Smooth muscle cell (in vitro differentiated cells): ENCODE measurements around the gene TTC23. TPM values are rescaled to one million over a fixed set of nuclear protein-coding genes. Genes with fewer than 3 reads are reported as not detected.

Experiments used
- DNase-seq: peaks from one replicate; lab custom pipeline; 2025; ENCODE audit not compliant: unreplicated experiment; lab: John Stamatoyannopoulos, UW
- H2AFZ ChIP-seq: fragments of 200-600 bp; sonication (generic); 2 replicates; pipeline ENCODE4 v1.6.0; 2016; ENCODE audit warnings: antibody characterized with exemption, low read depth, mild to moderate bottlenecking
- H3F3A ChIP-seq: fragments of 200-600 bp; sonication (generic); 2 replicates; pipeline ENCODE4 v1.6.0; 2017; ENCODE audit warnings: antibody characterized with exemption, low read depth
- H3K27ac ChIP-seq: fragments of 200-600 bp; sonication (generic); 2 replicates; pipeline ENCODE4 v1.5.1; 2016; ENCODE audit warnings: low read depth, mild to moderate bottlenecking
- H3K27me3 ChIP-seq: fragments of 200-600 bp; sonication (generic); 2 replicates; pipeline ENCODE4 v1.6.1; 2016; ENCODE audit warnings: low read depth, mild to moderate bottlenecking
- H3K36me3 ChIP-seq: fragments of 200-600 bp; sonication (generic); 2 replicates; pipeline ENCODE4 v1.5.1; 2016; ENCODE audit warnings: low read depth
- H3K4me1 ChIP-seq: fragments of 200-600 bp; sonication (generic); 2 replicates; pipeline ENCODE4 v1.5.1; 2016; ENCODE audit warnings: low read depth
- H3K4me2 ChIP-seq: fragments of 200-600 bp; sonication (generic); 2 replicates; pipeline ENCODE4 v1.6.0; 2016; ENCODE audit warnings: mild to moderate bottlenecking
- H3K4me3 ChIP-seq: fragments of 200-600 bp; sonication (generic); 2 replicates; pipeline ENCODE4 v1.5.1; 2016; ENCODE audit warnings: mild to moderate bottlenecking
- H3K79me2 ChIP-seq: fragments of 200-600 bp; sonication (generic); 2 replicates; pipeline ENCODE4 v1.6.0; 2016; ENCODE audit warnings: low read depth, mild to moderate bottlenecking
- H3K9ac ChIP-seq: fragments of 200-600 bp; sonication (generic); 2 replicates; pipeline ENCODE4 v1.6.0; 2016; ENCODE audit warnings: low read depth
- H3K9me3 ChIP-seq: fragments of 200-600 bp; sonication (generic); replicated peaks from 2 replicates; pipeline ENCODE4 v1.5.1; 2016; ENCODE audit warnings: low read depth
- H4K20me1 ChIP-seq: fragments of 200-600 bp; sonication (generic); 2 replicates; pipeline ENCODE4 v1.6.0; 2016; ENCODE audit warnings: low read depth
- WGBS: methylation state at CpG from one replicate; pipeline ENCODE4 v1.1.7; 2016; ENCODE audit warnings: low lambda C conversion rate; 5-methylcytosine and 5-hydroxymethylcytosine counted together
- polyA plus RNA-seq: library from polyadenylated mRNA; unstranded; fragments of >200 nt; fragmentation: Nextera tagmentation; extraction: Ambion mirVana; gene quantifications from 2 replicates; pipeline ENCODE4 v1.2.1, GENCODE V29; 2016
- total RNA-seq: library from RNA; depleted of rRNA; stranded (reverse); fragments of >200 nt; gene quantifications from 2 replicates; pipeline ENCODE4 v1.2.3, GENCODE V29; 2014
- TF ChIP-seq, protein P1 (sequence below): fragments of 200-600 bp; sonication (generic); IDR thresholded peaks from 2 replicates; pipeline ENCODE4 v1.5.1; 2017; ENCODE audit warnings: borderline replicate concordance, mild to moderate bottlenecking, antibody characterized with exemption; ENCODE audit not compliant: insufficient read depth, poor library complexity, severe bottlenecking

The TTC23 gene
- total and polyA plus RNA-seq, 2 experiments from 2014 or later = 25.0 to 45.4 TPM

DNA sequence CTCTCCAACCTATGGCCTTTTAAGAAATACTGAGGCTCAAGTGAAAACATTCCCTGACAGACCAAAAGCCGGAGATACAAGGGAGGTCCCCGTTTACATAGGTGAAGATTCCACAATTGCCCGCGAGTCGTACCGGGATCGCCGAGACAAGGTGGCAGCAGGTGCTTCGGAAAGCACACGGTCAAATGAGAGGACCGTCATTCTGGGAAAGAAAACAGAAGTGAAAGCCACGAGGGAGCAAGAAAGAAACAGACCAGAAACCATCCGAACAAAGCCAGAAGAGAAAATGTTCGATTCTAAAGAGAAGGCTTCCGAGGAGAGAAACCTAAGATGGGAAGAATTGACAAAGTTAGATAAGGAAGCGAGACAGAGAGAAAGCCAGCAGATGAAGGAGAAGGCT, 119.7 kb downstream of the TTC23 start:
- no peaks in the 10 kb centered on the region for H4K20me1 ChIP-seq
- H3K27ac ChIP-seq = no peak overlapping the region
- no peaks in the 10 kb centered on the region for H3K79me2 ChIP-seq
- no peak for DNase-seq
- peaks cover 4% of the 10 kb centered on the region for H3F3A ChIP-seq
- WGBS = 94% methylated on average over 16 of the region's 16 CpGs
- H3K4me3 ChIP-seq = no peak overlapping the region
- H3K27me3 ChIP-seq = no peaks in the 10 kb centered on the region
- no peak overlapping the region for H3K9ac ChIP-seq
- H2AFZ ChIP-seq = no peak overlapping the region
- no peaks in the 10 kb centered on the region for H3K36me3 ChIP-seq
- H3K4me1 ChIP-seq = no peaks in the 10 kb centered on the region
- H3K9me3 ChIP-seq = no peaks in the 10 kb centered on the region
- H3K4me2 ChIP-seq = no peak overlapping the region
- TF ChIP-seq, protein P1, sequence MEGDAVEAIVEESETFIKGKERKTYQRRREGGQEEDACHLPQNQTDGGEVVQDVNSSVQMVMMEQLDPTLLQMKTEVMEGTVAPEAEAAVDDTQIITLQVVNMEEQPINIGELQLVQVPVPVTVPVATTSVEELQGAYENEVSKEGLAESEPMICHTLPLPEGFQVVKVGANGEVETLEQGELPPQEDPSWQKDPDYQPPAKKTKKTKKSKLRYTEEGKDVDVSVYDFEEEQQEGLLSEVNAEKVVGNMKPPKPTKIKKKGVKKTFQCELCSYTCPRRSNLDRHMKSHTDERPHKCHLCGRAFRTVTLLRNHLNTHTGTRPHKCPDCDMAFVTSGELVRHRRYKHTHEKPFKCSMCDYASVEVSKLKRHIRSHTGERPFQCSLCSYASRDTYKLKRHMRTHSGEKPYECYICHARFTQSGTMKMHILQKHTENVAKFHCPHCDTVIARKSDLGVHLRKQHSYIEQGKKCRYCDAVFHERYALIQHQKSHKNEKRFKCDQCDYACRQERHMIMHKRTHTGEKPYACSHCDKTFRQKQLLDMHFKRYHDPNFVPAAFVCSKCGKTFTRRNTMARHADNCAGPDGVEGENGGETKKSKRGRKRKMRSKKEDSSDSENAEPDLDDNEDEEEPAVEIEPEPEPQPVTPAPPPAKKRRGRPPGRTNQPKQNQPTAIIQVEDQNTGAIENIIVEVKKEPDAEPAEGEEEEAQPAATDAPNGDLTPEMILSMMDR = no peak

DNA sequence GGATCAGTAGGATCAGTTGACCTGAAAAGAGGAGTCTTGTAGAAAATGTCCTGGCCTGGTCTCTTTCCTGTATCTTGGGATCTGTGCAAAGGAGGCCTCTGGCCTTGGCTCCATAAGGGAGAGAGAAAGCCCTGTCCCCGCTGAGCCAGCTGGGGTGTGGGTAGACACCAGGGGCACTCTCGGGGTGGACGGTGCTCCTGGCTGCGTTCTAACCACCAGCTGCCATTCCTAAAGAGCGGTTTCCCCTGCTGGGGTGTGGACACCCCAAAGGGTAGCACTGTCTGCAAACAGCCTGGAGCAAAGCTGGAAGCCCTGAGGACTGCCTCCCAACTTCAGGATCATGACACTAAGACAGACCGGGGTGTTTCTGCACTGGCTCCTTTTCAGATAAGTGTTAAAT, 121.0 kb downstream of the TTC23 start:
- no peak overlapping the region for H2AFZ ChIP-seq
- H3K9me3 ChIP-seq = no peaks in the 10 kb centered on the region
- no peak overlapping the region for H3K9ac ChIP-seq
- no peaks in the 10 kb centered on the region for H3K27me3 ChIP-seq
- no peaks in the 10 kb centered on the region for H3K36me3 ChIP-seq
- no peaks in the 10 kb centered on the region for H3K79me2 ChIP-seq
- peaks cover 9% of the 10 kb centered on the region for H3F3A ChIP-seq
- no peak overlapping the region for H3K4me2 ChIP-seq
- TF ChIP-seq, protein P1 = no peak
- H3K4me1 ChIP-seq = peaks cover 7% of the 10 kb centered on the region
- no peak overlapping the region for H3K4me3 ChIP-seq
- no peak overlapping the region for H3K27ac ChIP-seq
- no peaks in the 10 kb centered on the region for H4K20me1 ChIP-seq
- WGBS = 98% methylated on average over 6 of the region's 6 CpGs
- DNase-seq = no peak

DNA sequence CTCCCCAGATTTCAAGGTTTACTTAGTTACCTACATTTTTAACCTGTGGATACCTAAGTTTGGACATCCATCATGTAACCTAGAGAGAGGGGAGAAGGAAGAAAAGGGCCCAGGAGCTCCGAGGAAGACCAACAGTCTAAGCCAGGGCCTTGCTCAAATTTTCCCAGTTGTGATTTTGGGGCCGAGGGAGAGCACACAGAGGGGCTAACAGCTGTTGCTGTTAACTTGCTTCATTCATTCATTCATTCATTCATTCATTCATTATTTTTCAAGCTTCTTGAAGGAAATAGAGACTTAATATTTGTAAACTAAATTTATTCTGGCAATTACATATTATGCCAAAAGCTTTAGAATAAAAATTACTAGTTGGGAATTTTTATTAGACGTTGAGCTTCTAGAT, 121.6 kb downstream of the TTC23 start:
- H3K27ac ChIP-seq = no peak overlapping the region
- peaks cover 11% of the 10 kb centered on the region for H3K4me1 ChIP-seq
- no peak overlapping the region for H3K9ac ChIP-seq
- H3K9me3 ChIP-seq = no peaks in the 10 kb centered on the region
- H3K79me2 ChIP-seq = no peaks in the 10 kb centered on the region
- DNase-seq = no peak
- TF ChIP-seq, protein P1 = no peak
- WGBS = 96% methylated on average over 3 of the region's 3 CpGs
- H3K36me3 ChIP-seq = no peaks in the 10 kb centered on the region
- H3F3A ChIP-seq = peaks cover 9% of the 10 kb centered on the region
- H3K4me3 ChIP-seq = no peak overlapping the region
- H2AFZ ChIP-seq = no peak overlapping the region
- no peak overlapping the region for H3K4me2 ChIP-seq
- no peaks in the 10 kb centered on the region for H3K27me3 ChIP-seq
- H4K20me1 ChIP-seq = no peaks in the 10 kb centered on the region

DNA sequence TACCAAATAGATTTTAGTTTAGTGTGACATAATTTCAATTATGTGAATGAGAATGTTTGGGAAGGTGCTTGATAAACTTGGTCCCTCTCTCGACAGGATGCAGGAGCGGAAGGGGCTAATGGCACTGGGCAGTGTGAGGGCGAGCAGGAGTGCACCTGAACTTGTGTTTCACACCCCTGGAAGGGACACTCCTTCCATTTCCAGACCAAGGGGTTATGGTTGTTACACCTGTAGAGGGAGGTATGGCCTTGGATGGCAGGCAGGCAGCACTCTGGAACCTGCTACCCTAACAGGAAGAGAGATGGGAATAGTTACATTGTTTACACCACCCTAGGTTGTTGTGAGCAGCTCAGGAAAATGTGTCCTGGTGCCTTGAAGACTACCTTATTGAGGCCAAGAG, 122.5 kb downstream of the TTC23 start:
- TF ChIP-seq, protein P1 = no peak
- Histone ChIP-seq H3K79me2 (no peaks in the 10 kb centered on the region), H3K9ac (no peak overlapping the region), H3F3A (peaks cover 9% of the 10 kb centered on the region), H3K27ac (no peak overlapping the region), H3K27me3 (no peaks in the 10 kb centered on the region), H3K36me3 (no peaks in the 10 kb centered on the region), H3K9me3 (no peaks in the 10 kb centered on the region), H4K20me1 (no peaks in the 10 kb centered on the region), H3K4me2 (no peak overlapping the region), H3K4me1 (peaks cover 11% of the 10 kb centered on the region), H2AFZ (no peak overlapping the region), H3K4me3 (no peak overlapping the region)
- DNase-seq = no peak
- WGBS = 94% methylated on average over 3 of the region's 3 CpGs
